Stimulated activated CD4-positive, alpha-beta T cell treated with anti-CD3 and anti-CD28 coated beads, Interleukin-12 subunit alpha, Interleukin-12 subunit beta, amount 100 ng/mL, for 24 hours (primary cell): ENCODE results near the gene TBC1D24.
"Not testable (repeated sequence)": the region's sequence is repeated elsewhere in the genome, so short reads cannot be mapped to it uniquely, and the experiment has no call there.

Experiments used
- DNase-seq, 2 experiments: peaks; one replicate each; pipeline ENCODE4 v3.0.0-alpha.2; 2020; ENCODE audit warnings: low read depth in 2 of 2

TBC1D24 gene

DNA sequence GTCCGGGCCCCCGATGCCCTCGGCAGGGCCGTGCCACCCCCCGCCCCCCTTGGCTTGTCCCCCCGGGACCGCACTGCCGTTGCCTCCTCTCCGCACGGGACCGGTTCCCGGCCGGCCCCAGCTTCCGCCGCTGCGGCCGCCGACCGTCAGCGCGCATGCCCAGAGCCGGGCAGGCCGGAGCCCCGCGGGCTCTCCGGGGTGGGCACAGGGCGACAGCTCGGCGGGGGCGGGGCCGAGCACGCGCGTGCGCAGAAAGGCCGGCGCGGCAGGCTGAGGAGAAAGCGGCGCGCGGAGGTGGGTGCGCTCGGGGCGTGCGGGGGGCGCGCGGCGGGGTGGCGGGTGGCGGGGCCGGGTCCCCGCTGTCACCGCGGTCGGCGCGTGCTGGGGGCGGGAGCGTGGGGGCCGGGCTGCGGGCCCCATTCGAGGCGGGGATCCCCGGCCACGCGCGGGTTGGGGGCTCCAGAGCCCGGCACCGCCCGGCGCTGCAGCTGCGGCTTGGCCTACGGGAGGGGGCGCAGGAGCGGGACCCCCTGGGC is at the start of gene TBC1D24:
TBC1D24 (plus strand) TSS at position 251 of the 536 bp plus-strand sequence. CDS start 21,022 bp downstream, outside the sequence.
- peak; percentile 61 to 80 for DNase-seq

GRCh38 chr16:2425825-2426430 is 49.0 kb upstream of the TBC1D24 start:
- DNase-seq = no peak

DNA sequence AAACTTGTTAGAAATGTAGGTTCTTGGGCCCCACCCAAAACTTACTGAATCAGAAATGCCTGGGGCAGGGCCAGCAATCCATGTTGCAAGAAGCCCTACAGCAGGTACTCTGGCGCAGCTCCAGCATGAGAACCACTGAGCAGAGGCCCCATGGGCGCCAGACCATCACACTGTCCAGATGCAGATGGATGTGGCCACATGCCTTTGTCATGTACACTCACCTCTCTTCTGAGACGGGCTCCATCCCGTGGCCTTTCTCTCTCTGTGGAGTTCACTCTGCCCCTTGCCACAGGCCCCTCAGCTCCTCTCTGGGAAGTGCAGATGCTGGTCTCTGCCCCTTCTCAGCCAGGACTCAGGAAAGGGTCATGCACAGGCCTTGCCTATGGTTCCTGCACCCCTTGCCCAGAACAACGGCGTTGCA is 48.0 kb upstream of the TBC1D24 start:
- DNase-seq = no peak

GRCh38 chr16:2427526-2427925 is 47.4 kb upstream of the TBC1D24 start:
- DNase-seq = no peak

DNA sequence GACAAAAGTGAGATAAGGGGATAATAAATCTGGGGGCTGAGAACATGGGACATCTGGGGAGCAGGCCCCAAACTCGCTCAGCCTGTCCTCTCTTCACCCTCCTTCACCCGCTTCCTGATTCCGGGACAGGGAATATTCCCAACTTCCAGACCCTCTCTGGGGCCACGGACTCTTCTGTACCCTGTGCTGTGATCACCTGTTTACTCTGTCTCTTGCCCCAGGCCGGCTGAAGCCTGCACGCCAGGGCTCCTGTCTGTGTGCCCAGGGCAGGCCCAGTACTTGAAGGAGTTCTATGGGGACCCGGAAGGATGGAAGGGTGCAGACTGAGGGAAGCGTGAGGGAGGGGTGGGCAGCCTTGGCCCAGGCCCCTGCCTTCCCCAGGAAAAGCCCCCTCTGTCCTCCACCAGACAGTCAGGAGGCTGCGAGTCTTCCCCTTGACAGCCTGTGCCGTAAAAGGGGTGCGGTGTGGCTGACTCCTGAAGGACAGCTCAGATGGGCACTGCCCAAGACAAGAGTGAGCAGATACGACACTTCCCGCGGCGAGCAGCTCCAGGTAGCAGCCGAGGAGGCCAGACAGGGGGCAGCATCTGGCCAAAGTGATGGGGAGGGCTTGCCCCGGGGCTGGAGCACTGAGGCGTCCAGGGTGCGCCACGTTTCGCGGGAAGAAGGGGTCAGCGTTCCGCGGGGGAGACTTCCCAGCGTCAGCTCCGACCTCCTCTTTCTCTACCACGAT is 46.7 kb upstream of the TBC1D24 start:
- no peak for DNase-seq

DNA sequence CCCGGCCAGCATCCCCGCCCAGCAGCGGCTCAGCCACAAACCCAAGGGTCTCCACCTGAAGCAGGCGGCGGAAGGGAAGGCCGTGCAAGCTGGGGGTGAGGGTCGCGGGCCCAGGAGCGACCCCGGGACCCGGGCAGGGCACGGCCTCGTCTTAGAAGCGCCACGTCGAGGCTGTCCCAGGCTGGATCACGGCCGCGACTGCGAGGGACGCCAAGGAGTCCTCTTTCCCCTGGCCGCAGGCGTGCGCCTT is 46.2 kb upstream of the TBC1D24 start:
- no peak for DNase-seq

DNA sequence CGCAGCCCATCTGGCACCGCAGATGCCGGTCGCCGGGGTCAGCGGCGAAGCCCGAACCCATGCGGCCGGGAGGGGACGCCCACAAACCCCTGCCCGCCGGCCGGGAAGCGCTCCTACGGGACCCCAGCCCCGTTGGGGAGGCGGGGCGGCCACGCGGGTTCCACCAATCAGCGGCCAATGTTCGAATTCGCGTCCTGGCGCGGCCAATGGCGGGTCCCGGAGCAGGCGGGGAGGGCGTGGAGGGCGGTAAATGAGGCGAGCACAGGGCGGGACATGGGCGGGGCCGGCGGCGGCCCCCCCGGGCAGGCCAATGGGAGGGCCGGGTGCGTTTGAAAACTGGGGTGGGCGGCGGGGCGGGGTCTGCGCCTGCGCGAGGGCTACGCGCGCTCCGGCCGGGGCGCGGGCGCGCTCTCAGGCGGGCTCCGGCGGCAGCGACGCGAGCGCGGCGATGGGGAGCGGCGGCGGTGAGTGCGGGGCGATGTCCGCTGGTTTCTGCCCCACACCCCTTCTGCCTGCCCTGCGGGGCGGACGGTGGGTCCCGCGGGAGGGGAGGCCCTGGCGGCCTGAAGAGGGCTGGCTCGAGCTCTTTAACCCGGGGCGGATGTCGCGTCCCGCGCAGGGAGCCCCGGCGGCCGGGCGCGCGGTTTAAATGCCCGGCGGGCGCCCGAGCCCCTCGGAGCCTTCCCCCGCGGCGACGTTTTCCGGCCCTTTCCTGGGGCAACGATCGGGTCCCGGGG is 45.7 kb upstream of the TBC1D24 start, which contains the start of gene CCNF:
CCNF (plus strand) TSS at position 414 of the 737 bp plus-strand sequence; CDS start at position 449, 35 bp downstream.
- peak; percentile 96 to 97 for DNase-seq

GRCh38 chr16:2429771-2430663 is 44.9 kb upstream of the TBC1D24 start:
- no peak for DNase-seq

DNA sequence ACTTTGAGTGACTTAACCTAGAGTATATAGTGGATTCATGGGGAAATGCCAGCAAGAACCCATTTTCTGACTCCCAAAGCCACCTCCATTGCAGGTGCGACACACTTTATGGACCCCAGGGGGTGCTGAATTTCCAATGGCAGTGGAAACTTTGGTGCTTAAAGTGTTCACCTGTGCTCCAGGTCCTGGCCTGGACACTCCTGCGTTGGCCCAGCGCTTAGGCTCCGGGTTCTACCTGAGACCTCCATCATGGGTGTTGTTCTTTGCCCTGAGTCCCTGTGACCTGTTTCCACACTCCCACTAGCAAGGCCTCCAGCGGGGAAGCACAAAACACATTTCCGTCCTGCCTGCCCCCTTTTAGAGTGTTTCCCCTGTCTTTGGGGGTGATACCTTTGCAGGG is 42.6 kb upstream of the TBC1D24 start:
- DNase-seq = no peak

- DNase-seq = no peak
Observed at GRCh38 chr16:2432801-2433505, 42.0 kb upstream of the TBC1D24 start.

DNA sequence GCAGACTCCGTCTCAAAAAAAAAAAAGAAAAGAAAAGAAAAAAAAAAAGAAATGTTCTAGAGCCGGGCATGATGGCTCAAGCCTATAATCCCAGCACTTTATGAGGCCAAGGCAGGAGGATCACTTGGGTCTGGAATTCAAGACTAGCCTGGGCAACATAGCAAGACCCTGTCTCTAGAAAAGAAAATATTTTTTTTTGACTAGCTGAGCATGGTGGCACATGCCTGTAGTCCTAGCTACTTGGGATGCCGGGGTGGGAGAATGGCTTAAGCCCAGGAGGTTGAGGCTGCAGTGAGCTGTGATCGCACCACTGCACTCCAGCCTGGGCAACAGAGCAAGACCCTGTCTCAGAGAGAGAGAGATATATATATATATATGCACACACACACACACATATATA is 39.7 kb upstream of the TBC1D24 start:
- not testable (repeated sequence) for DNase-seq

DNA sequence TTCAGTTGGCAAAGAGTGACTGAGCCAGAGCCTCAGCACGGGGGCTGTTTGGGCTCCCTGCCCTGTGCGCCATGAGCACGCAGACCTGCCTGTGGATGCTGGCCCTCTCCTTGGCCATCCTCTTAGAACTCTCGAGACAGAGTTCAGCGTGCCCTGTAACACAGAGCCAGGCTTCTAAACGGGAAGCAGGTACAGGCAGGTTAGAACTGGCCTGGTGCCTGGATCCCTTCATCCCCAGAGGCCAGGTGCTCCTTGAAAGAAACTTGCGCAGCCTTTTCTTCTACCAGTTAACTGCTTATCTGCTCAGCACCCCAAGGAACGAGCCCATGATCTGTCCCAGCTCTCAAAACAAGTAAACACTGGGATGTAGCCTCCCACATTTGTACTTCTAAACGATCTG is 38.8 kb upstream of the TBC1D24 start:
- no peak for DNase-seq

DNA sequence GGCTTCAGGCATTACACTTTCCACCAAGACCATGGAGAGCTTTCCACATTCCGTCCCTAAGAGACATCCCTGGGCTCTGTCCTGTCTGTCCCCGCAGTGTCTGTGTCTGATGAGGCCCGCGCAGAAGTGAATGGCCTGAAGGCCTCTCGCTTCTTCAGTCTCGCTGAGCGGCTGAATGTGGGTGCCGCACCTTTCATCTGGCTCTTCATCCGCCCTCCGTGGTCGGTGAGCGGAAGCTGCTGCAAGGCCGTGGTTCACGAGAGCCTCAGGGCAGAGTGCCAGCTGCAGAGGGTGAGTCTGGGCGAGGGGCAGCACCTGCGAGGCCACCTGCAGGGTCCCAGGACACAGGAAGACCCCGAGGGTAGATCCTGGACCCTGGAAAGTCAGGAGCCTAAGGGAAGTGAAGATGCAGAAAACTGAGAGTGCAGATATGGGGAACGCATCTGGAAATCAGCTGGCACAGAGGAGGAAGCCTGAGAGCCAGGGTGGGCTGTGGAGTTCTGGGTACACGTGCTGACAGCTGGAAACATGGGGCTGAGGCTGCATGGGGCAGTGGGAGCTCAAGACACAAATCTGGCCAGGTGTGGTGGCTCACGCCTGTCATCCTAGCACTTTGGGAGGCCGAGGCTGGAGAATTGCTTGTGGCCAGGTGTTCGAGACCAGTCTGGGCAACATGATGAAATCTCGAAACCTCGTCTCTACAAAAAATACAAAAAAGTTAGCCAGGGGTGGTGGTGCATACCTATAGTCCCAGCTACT is 37.7 kb upstream of the TBC1D24 start:
- no peak for DNase-seq

- no peak for DNase-seq
Observed at GRCh38 chr16:2438121-2438520, 36.8 kb upstream of the TBC1D24 start.

GRCh38 chr16:2439598-2439997 is 35.3 kb upstream of the TBC1D24 start:
- DNase-seq = no peak

DNA sequence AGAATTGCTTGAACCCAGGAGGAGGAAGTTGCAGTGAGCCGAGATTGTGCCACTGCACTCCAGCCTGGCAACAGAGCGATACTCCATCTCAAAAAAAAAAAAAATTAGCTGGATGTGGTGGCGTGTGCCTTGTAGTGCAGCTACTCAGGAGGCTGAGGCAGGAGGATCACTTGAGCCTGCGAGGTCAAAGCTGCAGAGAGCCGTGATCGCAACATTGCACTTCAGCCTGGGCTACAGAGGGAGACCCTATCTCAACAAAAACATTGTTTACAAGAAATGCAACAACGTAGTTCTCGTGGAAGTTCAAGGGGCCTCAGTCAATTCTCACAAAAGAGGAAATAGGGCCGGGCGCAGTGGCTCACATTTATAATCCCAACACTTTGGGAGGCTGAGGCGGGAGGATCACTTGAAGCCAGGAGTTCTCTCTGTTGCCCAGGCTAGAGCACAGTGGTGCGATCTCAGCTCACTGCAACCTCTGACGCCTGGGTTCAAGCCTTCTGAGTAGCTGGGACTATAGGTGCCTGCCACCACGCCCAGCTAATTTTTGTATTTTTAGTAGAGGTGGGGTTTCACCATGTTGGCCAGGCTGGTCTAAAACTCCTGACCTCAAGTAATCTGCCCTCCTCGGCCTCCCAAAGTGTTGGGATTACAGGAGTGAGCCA is 33.7 kb upstream of the TBC1D24 start:
- not testable (repeated sequence) for DNase-seq

DNA sequence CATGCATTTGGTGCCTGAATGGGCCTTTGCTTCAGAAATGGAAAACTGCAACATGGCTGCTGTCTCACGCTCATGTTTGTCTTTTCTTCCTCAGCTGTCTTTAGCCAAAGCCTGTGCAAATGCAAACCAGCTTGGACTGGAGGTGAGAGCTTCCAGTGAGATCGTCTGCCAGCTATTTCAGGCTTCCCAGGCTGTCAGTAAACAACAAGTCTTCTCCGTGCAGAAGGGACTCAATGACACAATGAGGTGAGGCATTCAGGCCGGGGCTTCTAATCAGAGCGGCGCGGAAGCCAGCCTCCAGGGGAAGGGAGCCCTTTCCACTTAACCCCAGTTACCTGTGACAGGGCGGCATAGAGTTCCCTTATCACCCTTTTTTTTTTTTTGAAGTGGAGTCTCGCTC is 31.4 kb upstream of the TBC1D24 start:
- DNase-seq = no peak

DNA sequence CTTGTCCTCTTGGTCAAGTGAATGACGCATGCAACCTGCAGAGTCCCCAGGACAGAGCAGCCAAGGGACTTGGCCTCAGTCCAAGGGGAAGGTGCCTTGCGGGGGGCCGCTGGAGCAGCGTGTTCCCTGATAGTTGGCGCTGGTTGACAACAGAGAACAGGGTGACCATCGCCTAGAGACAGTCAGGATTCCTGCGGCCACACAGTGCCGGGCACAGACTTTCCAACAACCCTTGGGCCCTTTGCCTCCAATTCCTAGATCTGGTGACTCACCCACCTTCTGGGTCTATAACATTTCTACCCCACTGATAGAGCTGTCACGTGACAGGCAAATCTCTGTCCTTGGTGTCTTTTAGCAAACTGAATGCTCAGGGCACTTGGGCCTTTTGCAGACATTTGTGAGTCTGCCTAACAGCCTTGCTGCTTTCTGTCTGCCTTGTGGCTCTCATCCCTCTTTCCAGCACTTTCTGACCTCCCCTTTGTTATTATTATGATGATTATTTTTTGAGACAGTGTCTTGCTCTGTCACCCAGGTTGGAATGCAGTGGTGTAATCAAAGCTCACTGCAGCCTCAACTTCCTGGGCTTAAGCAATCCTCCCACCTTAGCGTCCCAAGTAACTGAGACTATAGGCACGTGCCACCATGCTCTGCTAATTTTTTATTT is 26.9 kb upstream of the TBC1D24 start:
- no peak for DNase-seq

- no peak for DNase-seq
Observed at GRCh38 chr16:2449118-2449517, 25.8 kb upstream of the TBC1D24 start.
